MM.1S (cell line): ENCODE results near the gene XCR1.
"Not testable (repeated sequence)": the region's sequence is repeated elsewhere in the genome, so short reads cannot be mapped to it uniquely, and the experiment has no call there.

Experiments used
- DNase-seq: peaks from one replicate; pipeline ENCODE4 v3.0.0-alpha.2; 2015
- H2AFZ ChIP-seq: fragments of 300-600 bp; sonication (generic); 2 replicates; pipeline ENCODE4 v1.6.0; 2016; ENCODE audit warnings: antibody characterized with exemption, low read length
- H3F3A ChIP-seq: fragments of 300-600 bp; sonication (generic); 2 replicates; pipeline ENCODE4 v1.6.1; 2016; ENCODE audit warnings: mild to moderate bottlenecking, antibody characterized with exemption, low read length, moderate library complexity, mixed read lengths; ENCODE audit not compliant: insufficient read depth
- H3K27ac ChIP-seq: fragments of 300-600 bp; sonication (generic); 2 replicates; pipeline ENCODE4 v1.5.1; 2016; ENCODE audit warnings: mild to moderate bottlenecking, low read length
- H3K27me3 ChIP-seq: fragments of 300-600 bp; sonication (generic); replicated peaks from 2 replicates; pipeline ENCODE4 v1.6.0; 2016; ENCODE audit warnings: low read length; ENCODE audit not compliant: insufficient read depth
- H3K36me3 ChIP-seq: fragments of 300-600 bp; sonication (generic); replicated peaks from 2 replicates; pipeline ENCODE4 v1.6.1; 2016; ENCODE audit warnings: mild to moderate bottlenecking, low read length, mixed read lengths; ENCODE audit not compliant: insufficient read depth
- H3K4me1 ChIP-seq: fragments of 300-600 bp; sonication (generic); 2 replicates; pipeline ENCODE4 v1.6.1; 2016; ENCODE audit warnings: low read length, mixed read lengths
- H3K4me2 ChIP-seq: fragments of 300-600 bp; sonication (generic); 2 replicates; pipeline ENCODE4 v1.6.0; 2016; ENCODE audit warnings: low read depth, low read length
- H3K4me3 ChIP-seq: fragments of 300-600 bp; sonication (generic); 2 replicates; pipeline ENCODE4 v1.5.1; 2016; ENCODE audit warnings: low read length, mixed read lengths
- H3K79me2 ChIP-seq: fragments of 300-600 bp; sonication (generic); 2 replicates; pipeline ENCODE4 v1.6.1; 2016; ENCODE audit warnings: mixed run types, low read length, mixed read lengths
- H3K9ac ChIP-seq: fragments of 300-600 bp; sonication (generic); 2 replicates; pipeline ENCODE4 v1.6.1; 2016; ENCODE audit warnings: low read length, mixed read lengths
- H3K9me2 ChIP-seq: fragments of 300-600 bp; sonication (generic); replicated peaks from 2 replicates; pipeline ENCODE4 v1.6.1; 2016; ENCODE audit warnings: mild to moderate bottlenecking, low read length, mixed read lengths; ENCODE audit not compliant: insufficient read depth
- H3K9me3 ChIP-seq: fragments of 300-600 bp; sonication (generic); replicated peaks from 2 replicates; pipeline ENCODE4 v1.6.1; 2016; ENCODE audit warnings: mild to moderate bottlenecking, low read length, mixed read lengths; ENCODE audit not compliant: insufficient read depth
- H4K20me1 ChIP-seq: fragments of 300-600 bp; sonication (generic); 2 replicates; pipeline ENCODE4 v1.6.1; 2016; ENCODE audit warnings: mild to moderate bottlenecking, low read length, moderate library complexity, mixed read lengths; ENCODE audit not compliant: insufficient read depth
- CTCF ChIP-seq: fragments of 300-600 bp; sonication (generic); IDR thresholded peaks from 2 replicates; pipeline ENCODE4 v1.5.1; 2016; ENCODE audit warnings: antibody characterized with exemption, low read length, mixed read lengths
- EZH2 ChIP-seq: fragments of 300-600 bp; sonication (generic); optimal IDR thresholded peaks from 2 replicates; pipeline ENCODE3; 2017; ENCODE audit warnings: low read depth, mild to moderate bottlenecking, antibody characterized with exemption, low read length, mixed read lengths
- EZH2phosphoT487 ChIP-seq: fragments of 300-600 bp; sonication (generic); IDR thresholded peaks from 2 replicates; pipeline ENCODE4 v1.6.1; 2018; ENCODE audit warnings: antibody characterized with exemption, low read length

The XCR1 gene

DNA sequence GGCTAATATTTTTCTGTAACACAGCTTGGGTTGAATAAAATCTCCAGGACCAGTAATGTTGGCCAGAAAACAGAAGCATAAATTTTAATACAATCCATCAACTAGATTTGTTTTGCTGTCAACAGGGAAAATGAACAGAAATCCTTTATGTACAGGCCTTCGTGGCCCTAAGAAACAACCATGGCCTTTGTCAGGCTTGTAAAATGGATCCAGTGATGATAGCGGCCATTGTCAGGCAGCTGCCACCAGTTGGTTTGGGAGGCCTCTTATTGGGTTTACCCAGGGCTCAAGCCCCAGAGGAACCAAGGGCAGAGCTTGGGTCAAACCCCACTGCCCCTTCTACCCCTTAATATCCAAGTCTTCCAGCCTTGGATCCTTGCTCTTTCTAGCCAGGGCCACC is 26.1 kb downstream of the XCR1 start:
- Histone ChIP-seq H3K9ac (no peak overlapping the region), H4K20me1 (no peaks in the 10 kb centered on the region), H3K4me1 (peaks cover 2% of the 10 kb centered on the region), H3K27me3 (no peaks in the 10 kb centered on the region), H3K27ac (no peak overlapping the region), H3K4me2 (no peak overlapping the region), H3K9me2 (no peaks in the 10 kb centered on the region), H2AFZ (no peak overlapping the region), H3K9me3 (no peaks in the 10 kb centered on the region), H3F3A (no peaks in the 10 kb centered on the region), H3K4me3 (no peak overlapping the region), H3K79me2 (no peaks in the 10 kb centered on the region), H3K36me3 (no peaks in the 10 kb centered on the region)
- DNase-seq: no peak
- TF ChIP-seq EZH2: no peak
- no peak for TF ChIP-seq EZH2phosphoT487
- no peak for TF ChIP-seq CTCF

- Histone ChIP-seq H3K4me2 (no peak overlapping the region), H3K4me1 (peaks cover 9% of the 10 kb centered on the region), H3K9me3 (no peaks in the 10 kb centered on the region), H3F3A (no peaks in the 10 kb centered on the region), H3K27ac (no peak overlapping the region), H3K27me3 (no peaks in the 10 kb centered on the region), H3K79me2 (no peaks in the 10 kb centered on the region), H4K20me1 (no peaks in the 10 kb centered on the region), H3K9ac (no peak overlapping the region), H3K36me3 (no peaks in the 10 kb centered on the region), H3K9me2 (no peaks in the 10 kb centered on the region), H2AFZ (no peak overlapping the region), H3K4me3 (no peak overlapping the region)
- TF ChIP-seq EZH2: no peak
- no peak for TF ChIP-seq CTCF
- no peak for TF ChIP-seq EZH2phosphoT487
- DNase-seq: no peak
These were observed 29.3 kb downstream of the XCR1 start for GRCh38 chr3:45997942-45998341.

DNA sequence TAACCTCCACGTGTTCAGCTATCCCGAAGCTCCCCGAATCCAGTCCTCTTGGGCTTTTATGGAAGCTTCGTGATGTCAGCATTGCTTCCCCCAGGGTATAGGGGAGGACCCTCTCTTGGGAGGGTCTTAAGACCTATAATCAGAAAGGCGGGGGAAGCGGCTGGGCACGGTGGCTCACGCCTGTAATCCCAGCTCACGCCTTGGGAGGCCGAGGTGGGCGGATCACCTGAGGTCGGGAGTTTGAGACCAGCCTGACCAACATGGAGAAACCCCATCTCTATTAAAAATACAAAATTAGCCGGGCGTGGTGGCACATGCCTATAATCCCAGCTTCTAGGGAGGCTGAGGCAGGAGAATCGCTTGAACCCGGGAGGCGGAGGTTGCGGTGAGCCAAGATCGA is 29.8 kb downstream of the XCR1 start:
- H3K9me2 ChIP-seq, H4K20me1 ChIP-seq, H3K79me2 ChIP-seq, H3K36me3 ChIP-seq, H3K27ac ChIP-seq, H3K4me2 ChIP-seq, DNase-seq, H2AFZ ChIP-seq, H3K9ac ChIP-seq, H3K4me3 ChIP-seq, H3K27me3 ChIP-seq, H3K9me3 ChIP-seq, H3F3A ChIP-seq: not testable (repeated sequence)
- H3K4me1 ChIP-seq: peaks cover 14% of the 10 kb centered on the region

DNA sequence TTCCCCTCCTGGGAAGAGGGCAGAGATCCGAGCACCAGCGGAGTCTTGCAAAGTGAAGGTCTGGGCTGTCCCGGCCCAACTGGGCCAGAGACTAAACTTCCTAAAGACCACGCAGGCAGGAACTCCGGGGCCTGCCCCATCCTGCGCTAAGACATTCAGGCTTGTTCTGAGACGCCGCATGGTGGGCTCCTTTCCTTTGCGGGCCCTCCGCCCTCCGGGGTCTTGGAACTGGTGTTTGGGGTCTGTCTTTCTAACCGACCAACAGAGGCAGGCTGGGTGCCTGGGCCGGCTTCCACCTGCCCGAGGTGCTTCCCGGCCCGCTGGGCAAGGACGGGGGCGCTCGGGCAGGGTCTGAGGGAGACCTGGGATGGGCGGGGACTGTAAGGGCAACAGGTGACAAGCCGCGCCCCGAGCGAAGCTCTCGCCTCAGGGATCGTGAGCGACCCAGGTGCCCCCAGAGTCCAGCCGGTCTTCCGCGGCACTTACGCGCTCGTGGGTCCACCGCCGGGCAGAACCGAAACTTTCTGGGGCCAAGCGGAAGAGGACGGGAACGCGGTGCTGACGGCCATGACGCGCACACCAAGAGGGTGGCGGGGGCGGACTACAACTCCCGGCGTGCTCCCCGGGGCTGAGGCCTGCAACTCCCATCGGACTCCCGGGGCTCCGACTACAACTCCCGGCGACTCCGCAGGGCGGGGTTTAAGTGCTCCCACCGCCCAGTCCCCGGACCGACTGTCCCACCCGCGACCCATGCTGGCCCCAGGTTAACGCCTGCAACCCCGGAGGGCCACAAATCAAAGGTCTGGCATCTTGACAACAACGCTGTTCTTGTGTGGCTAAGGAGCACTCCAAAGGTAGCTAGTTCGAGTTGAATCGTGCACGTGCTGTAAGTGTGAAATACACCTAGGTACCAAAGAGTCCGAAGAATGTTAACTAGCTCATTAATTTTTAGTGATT is 31.8 kb downstream of the XCR1 start, which contains the start of gene FYCO1:
TSS of gene FYCO1 (minus strand) at position 589 of the 957 bp plus-strand sequence. CDS start 10,914 bp downstream, outside the sequence.
- peak; percentile 83 for DNase-seq
- H3K27me3 ChIP-seq: no peaks in the 10 kb centered on the region
- no peaks in the 10 kb centered on the region for H3K9me2 ChIP-seq
- no peak for TF ChIP-seq CTCF
- no peak for TF ChIP-seq EZH2
- TF ChIP-seq EZH2phosphoT487: no peak
- no peaks in the 10 kb centered on the region for H4K20me1 ChIP-seq
- H3K4me2 ChIP-seq: peak within 1 kb of the TSS; percentile 88
- H3K4me3 ChIP-seq: peak within 1 kb of the TSS; percentile 78
- peaks cover 15% of the 10 kb centered on the region for H3K4me1 ChIP-seq
- no peaks in the 10 kb centered on the region for H3K36me3 ChIP-seq
- no peaks in the 10 kb centered on the region for H3F3A ChIP-seq
- H3K9me3 ChIP-seq: no peaks in the 10 kb centered on the region
- H3K9ac ChIP-seq: peak within 1 kb of the TSS; percentile 68
- H3K27ac ChIP-seq: peak within 1 kb of the TSS; percentile 33; the same call in 1 of the 2 replicates
- H3K79me2 ChIP-seq: no peaks in the 10 kb centered on the region
- H2AFZ ChIP-seq: peak within 1 kb of the TSS; percentile 99
